GM15510 (cell line): Measurements from ENCODE around the gene FOXA2.

Experiments used
- POLR2A ChIP-seq: IDR thresholded peaks from 3 replicates; pipeline ENCODE4 v1.6.1; 2011; ENCODE audit warnings: borderline replicate concordance; ENCODE audit not compliant: insufficient read length; ENCODE audit errors: extremely low read depth

FOXA2 gene

GRCh38 chr20:22578221-22579118 is 5.9 kb downstream of the FOXA2 start:
- no peak for TF ChIP-seq POLR2A

GRCh38 chr20:22577515-22578220 is 6.7 kb downstream of the FOXA2 start:
- no peak for TF ChIP-seq POLR2A

- no peak for TF ChIP-seq POLR2A
Measured at GRCh38 chr20:22576733-22577514, 7.4 kb downstream of the FOXA2 start.

GRCh38 chr20:22576273-22576672 is 8.1 kb downstream of the FOXA2 start:
- no peak for TF ChIP-seq POLR2A

- TF ChIP-seq POLR2A = no peak
Measured at GRCh38 chr20:22575737-22576136, 8.6 kb downstream of the FOXA2 start.

- TF ChIP-seq POLR2A = no peak
Measured at GRCh38 chr20:22575087-22575721, 9.2 kb downstream of the FOXA2 start.

GRCh38 chr20:22574545-22575086 is 9.8 kb downstream of the FOXA2 start:
- TF ChIP-seq POLR2A = no peak

- TF ChIP-seq POLR2A = no peak
Measured at GRCh38 chr20:22572491-22572890, 11.9 kb downstream of the FOXA2 start.

- no peak for TF ChIP-seq POLR2A
Measured at GRCh38 chr20:22572023-22572422, 12.3 kb downstream of the FOXA2 start.

GRCh38 chr20:22569353-22569752 is 15.0 kb downstream of the FOXA2 start:
- TF ChIP-seq POLR2A = no peak

GRCh38 chr20:22568872-22569344 is 15.5 kb downstream of the FOXA2 start:
- TF ChIP-seq POLR2A = no peak

- no peak for TF ChIP-seq POLR2A
Measured at GRCh38 chr20:22567944-22568871, 16.2 kb downstream of the FOXA2 start.
